D341Med (cell line): ENCODE results near the gene TNS1.

Experiments
- DNase-seq: peaks from one replicate; pipeline ENCODE4 v3.0.0; 2012; ENCODE audit warnings: low spot score

Gene TNS1

GRCh38 chr2:217942731-217943335 lies 60.0 kb downstream of the TNS1 start:
- no peak for DNase-seq

- no peak for DNase-seq
These were observed 60.7 kb downstream of the TNS1 start for GRCh38 chr2:217941886-217942728.

- DNase-seq, result no peak
These were observed 61.5 kb downstream of the TNS1 start for GRCh38 chr2:217941339-217941738.

GRCh38 chr2:217940261-217941220 lies 62.3 kb downstream of the TNS1 start:
- DNase-seq, result no peak

- no peak for DNase-seq
These were observed 63.1 kb downstream of the TNS1 start for GRCh38 chr2:217939629-217940245.

GRCh38 chr2:217939220-217939619 lies 63.6 kb downstream of the TNS1 start:
- no peak for DNase-seq

- no peak for DNase-seq
These were observed 64.8 kb downstream of the TNS1 start for GRCh38 chr2:217938036-217938435.

GRCh38 chr2:217937446-217937845 lies 65.3 kb downstream of the TNS1 start:
- DNase-seq, result no peak

- no peak for DNase-seq
These were observed 65.8 kb downstream of the TNS1 start for GRCh38 chr2:217936952-217937351.

GRCh38 chr2:217935901-217936684 lies 66.7 kb downstream of the TNS1 start:
- DNase-seq, result no peak

GRCh38 chr2:217935235-217935879 lies 67.4 kb downstream of the TNS1 start:
- DNase-seq, result no peak

- no peak for DNase-seq
These were observed 68.3 kb downstream of the TNS1 start for GRCh38 chr2:217934321-217935131.

GRCh38 chr2:217933617-217933993 lies 69.2 kb downstream of the TNS1 start:
- DNase-seq, result no peak

- DNase-seq, result no peak
These were observed 69.8 kb downstream of the TNS1 start for GRCh38 chr2:217932803-217933616.

- DNase-seq, result no peak
These were observed 70.8 kb downstream of the TNS1 start for GRCh38 chr2:217931846-217932560.

- DNase-seq, result no peak
These were observed 71.8 kb downstream of the TNS1 start for GRCh38 chr2:217930761-217931563.
